HCT116 (cell line): ENCODE data around the gene BMERB1.

Experiments used
- CTCF ChIP-seq, 3 experiments: fragments of 200-600 bp in 1 of 3; sonication (generic) in 1 of 3; IDR thresholded peaks in 2 of 3; conservative IDR thresholded peaks in 1 of 3; 2 replicates each; pipeline ENCODE4 v1.5.1; 2012 to 2017; ENCODE audit warnings: low read depth in 2 of 3, low read length in 2 of 3, antibody characterized with exemption in 1 of 3, borderline replicate concordance in 1 of 3, control low read depth in 1 of 3, mild to moderate bottlenecking in 1 of 3, mixed read lengths in 1 of 3, mixed run types in 1 of 3, moderate library complexity in 1 of 3; ENCODE audit not compliant: insufficient read depth in 1 of 3
- EZH2phosphoT487 ChIP-seq: fragments of 200-600 bp; IDR thresholded peaks from 2 replicates; pipeline ENCODE4 v1.6.1; 2018; ENCODE audit warnings: antibody characterized with exemption, borderline replicate concordance
- JUND ChIP-seq: IDR thresholded peaks from 2 replicates; pipeline ENCODE4 v1.6.1; 2012
- TCF7L2 ChIP-seq: IDR thresholded peaks from 2 replicates; pipeline ENCODE4 v1.7.0; 2011; ENCODE audit warnings: borderline replicate concordance, inconsistent platforms; ENCODE audit not compliant: insufficient read depth, insufficient read length; ENCODE audit errors: extremely low read depth
- ZNF274 ChIP-seq: fragments of 200-500 bp; sonication (Bioruptor generic); IDR thresholded peaks from 2 replicates; pipeline ENCODE4 v1.6.1; 2014; ENCODE audit warnings: mild to moderate bottlenecking, low read depth, low read length, inconsistent platforms
- TF ChIP-seq, protein P1 (sequence below): IDR thresholded peaks from 2 replicates; pipeline ENCODE4 v1.6.1; 2012

DNA sequence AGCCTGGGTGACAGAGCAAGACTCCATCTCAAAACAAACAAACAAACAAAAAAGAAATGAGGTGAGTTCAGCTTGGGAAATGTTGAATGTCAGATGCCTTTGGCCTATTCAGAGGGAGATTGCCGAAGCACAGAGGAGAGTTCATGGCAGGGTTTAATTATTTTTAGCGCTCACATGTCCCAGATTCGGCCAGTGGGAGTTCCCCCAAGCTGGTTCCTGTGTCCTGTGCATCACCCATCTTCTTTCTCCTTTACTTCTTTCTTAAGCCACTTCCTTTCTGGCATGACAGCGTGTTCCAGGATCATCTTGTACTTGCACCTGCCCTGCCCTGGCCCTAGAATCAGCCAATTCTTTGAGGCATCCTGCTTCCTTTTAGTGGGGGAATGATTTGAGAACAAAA lies 29.6 kb upstream of the BMERB1 start:
- TF ChIP-seq, protein P1, sequence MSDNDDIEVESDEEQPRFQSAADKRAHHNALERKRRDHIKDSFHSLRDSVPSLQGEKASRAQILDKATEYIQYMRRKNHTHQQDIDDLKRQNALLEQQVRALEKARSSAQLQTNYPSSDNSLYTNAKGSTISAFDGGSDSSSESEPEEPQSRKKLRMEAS, result no peak
- TF ChIP-seq TCF7L2 (no peak), JUND (no peak), CTCF (IDR thresholded peaks at IDR 0.05 in 2 of 3, conservative IDR thresholded peaks at IDR 0.05 in 1 of 3; ENCODE audit: borderline replicate concordance in 1 of 3, insufficient read depth in 1 of 3, low read depth in 2 of 3, low read length in 2 of 3) (no peak), EZH2phosphoT487 (no peak), ZNF274 (no peak)
